Calu3 (cell line): ENCODE data around the gene BTN1A1. TPM values are rescaled to one million over a fixed set of nuclear protein-coding genes. Genes with fewer than 3 reads are reported as not detected.

Source experiments
- BruUV-seq: library from RNA; stranded (reverse); fragments of 400-500 nt; replicated peaks from 2 replicates; lab custom pipeline; 2021; lab: Mats Ljungman, UMichigan
- CTCF ChIA-PET: fragments of 300-600 bp; sonication (Branson Sonifier 250); formaldehyde crosslinking; loops from one replicate; lab custom pipeline; 2022; ENCODE audit warnings: antibody characterized with exemption; lab: Charles Lee
- DNase-seq: peaks from one replicate; pipeline ENCODE4 v3.0.0; 2022
- H3K27ac Mint-ChIP-seq: one replicate; pipeline ENCODE4 v1.8.0; 2022; ENCODE audit warnings: mixed read lengths; ENCODE audit not compliant: unreplicated experiment
- H3K27me3 Mint-ChIP-seq: one replicate; pipeline ENCODE4 v1.8.0; 2022; ENCODE audit warnings: mixed read lengths; ENCODE audit not compliant: unreplicated experiment
- H3K36me3 Mint-ChIP-seq: one replicate; pipeline ENCODE4 v1.8.0; 2022; ENCODE audit warnings: mild to moderate bottlenecking, moderate library complexity, mixed read lengths; ENCODE audit not compliant: insufficient read depth, unreplicated experiment
- H3K4me1 Mint-ChIP-seq: one replicate; pipeline ENCODE4 v1.8.0; 2022; ENCODE audit warnings: mild to moderate bottlenecking, low read depth, mixed read lengths; ENCODE audit not compliant: unreplicated experiment
- H3K4me3 Mint-ChIP-seq: one replicate; pipeline ENCODE4 v1.8.0; 2022; ENCODE audit warnings: mild to moderate bottlenecking, low read depth, moderate library complexity, mixed read lengths; ENCODE audit not compliant: unreplicated experiment
- H3K9me3 Mint-ChIP-seq: one replicate; pipeline ENCODE4 v1.8.0; 2022; ENCODE audit warnings: low read depth, mixed read lengths; ENCODE audit not compliant: unreplicated experiment
- CTCF ChIP-seq: fragments of 200-600 bp; IDR thresholded peaks from one replicate; pipeline ENCODE4 v1.8.0; 2022; ENCODE audit warnings: antibody characterized with exemption; ENCODE audit not compliant: unreplicated experiment
- intact Hi-C: fragments of 100-400 bp; cut with micrococcal nuclease; formaldehyde crosslinking; loops from one replicate; pipeline ENCODE4 v1.10.0; 2022; ENCODE audit not compliant: unreplicated experiment
- total RNA-seq: library from RNA; stranded (reverse); gene quantifications from 2 replicates; pipeline ENCODE4 v1.2.3, GENCODE V29; 2022

BTN1A1 gene
- total RNA-seq, 1 experiment from 2014 or later = not detected

GRCh38 chr6:26552205-26552604 is 52.1 kb downstream of the BTN1A1 start:
- no TSS peak for BruUV-seq
- CTCF ChIA-PET = interaction anchor here (0.6 to 1.6 kb wide), 2 partner anchors 19 to 230 kb away, joined by 6 to 8 read pairs; no protein-coding TSS in a partner anchor
- intact Hi-C loops = no loop called here

GRCh38 chr6:26552640-26553188 is 52.6 kb downstream of the BTN1A1 start:
- Mint-ChIP-seq H3K4me1 (peaks cover 33% of the 10 kb centered on the region), H3K4me3 (no peak overlapping the region), H3K27me3 (no peaks in the 10 kb centered on the region), H3K27ac (no peak overlapping the region), H3K9me3 (no peaks in the 10 kb centered on the region), H3K36me3 (peaks cover 23% of the 10 kb centered on the region)
- no TSS peak for BruUV-seq
- CTCF ChIA-PET = interaction anchor here (0.6 to 1.6 kb wide), 3 partner anchors 14 to 230 kb away, joined by 6 to 8 read pairs (median 6); partner anchors contain the start of gene HMGN4
- no peak for TF ChIP-seq CTCF
- intact Hi-C loops = loop anchor here (1.0 kb wide), 1 partner anchor 15 kb away; no protein-coding TSS in a partner anchor
- no peak for DNase-seq

More at GRCh38 chr6:26552205-26552604, 52.1 kb downstream of the BTN1A1 start:
- Mint-ChIP-seq H3K27ac (no peak overlapping the region), H3K9me3 (no peaks in the 10 kb centered on the region), H3K36me3 (peaks cover 24% of the 10 kb centered on the region), H3K4me1 (peaks cover 28% of the 10 kb centered on the region), H3K4me3 (no peak overlapping the region), H3K27me3 (no peaks in the 10 kb centered on the region)
- TF ChIP-seq CTCF = no peak
- DNase-seq = no peak

GRCh38 chr6:26553264-26553634 is 53.1 kb downstream of the BTN1A1 start:
- TF ChIP-seq CTCF = no peak
- peaks cover 23% of the 10 kb centered on the region for H3K36me3 Mint-ChIP-seq
- CTCF ChIA-PET = interaction anchor here (0.6 to 2.3 kb wide), 5 partner anchors 15 to 231 kb away, joined by 3 to 10 read pairs (median 6); partner anchors contain the start of genes ABT1 and HMGN4
- intact Hi-C loops = loop anchor here (1.0 kb wide), 1 partner anchor 16 kb away; no protein-coding TSS in a partner anchor
- H3K4me1 Mint-ChIP-seq = peaks cover 33% of the 10 kb centered on the region
- DNase-seq = peak; percentile 84
- H3K9me3 Mint-ChIP-seq = no peaks in the 10 kb centered on the region
- no TSS peak for BruUV-seq
- no peak overlapping the region for H3K27ac Mint-ChIP-seq
- H3K4me3 Mint-ChIP-seq = no peak overlapping the region
- H3K27me3 Mint-ChIP-seq = no peaks in the 10 kb centered on the region

GRCh38 chr6:26553635-26554446 is 53.7 kb downstream of the BTN1A1 start:
- Mint-ChIP-seq H3K36me3 (peaks cover 23% of the 10 kb centered on the region), H3K4me3 (no peak overlapping the region), H3K27me3 (no peaks in the 10 kb centered on the region), H3K9me3 (no peaks in the 10 kb centered on the region), H3K27ac (no peak overlapping the region), H3K4me1 (peaks cover 33% of the 10 kb centered on the region)
- intact Hi-C loops = loop anchor here (1.0 to 2.0 kb wide), 2 partner anchors 15 to 17 kb away; no protein-coding TSS in a partner anchor
- DNase-seq = peak; percentile 89
- TF ChIP-seq CTCF = no peak
- CTCF ChIA-PET = interaction anchor here (0.6 to 2.3 kb wide), 6 partner anchors 16 to 232 kb away, joined by 3 to 10 read pairs (median 6); partner anchors contain the start of genes ABT1 and HMGN4
- BruUV-seq = TSS peak; percentile 64
